ENCODE data around the gene PPP6R2. TPM values are rescaled to one million over a fixed set of nuclear protein-coding genes. Genes with fewer than 3 reads are reported as not detected.

Gene PPP6R2
- total and polyA plus RNA-seq, 2 of the 4 experiments (the other 2 are of a cell fraction), result 49.2 to 51.6 TPM

DNA sequence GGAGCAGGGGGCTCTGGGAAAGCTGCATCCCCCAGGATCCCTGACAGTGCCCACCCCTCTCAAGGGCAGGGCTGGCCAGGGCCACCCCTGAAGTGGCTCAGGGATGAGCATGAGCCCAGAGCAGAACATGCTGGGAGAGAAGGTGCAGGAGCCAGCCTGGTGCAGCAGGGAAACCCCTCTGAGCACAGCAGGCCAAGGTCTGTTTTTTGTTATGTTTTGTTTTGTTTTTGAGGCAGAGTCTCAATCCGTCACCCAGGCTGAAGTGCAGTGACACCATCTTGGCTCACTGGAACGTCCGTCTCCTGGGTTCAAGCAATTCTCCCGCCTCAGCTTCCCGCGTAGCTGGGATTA, 132.5 kb downstream of the PPP6R2 start:
- DNase-seq, result no peak
- BruUV-seq (replicated peaks), result no TSS peak
- Histone ChIP-seq H4K20me1 (ENCODE audit: insufficient read depth, low read length) (peaks cover 37% of the 10 kb centered on the region), H3K79me1 (ENCODE audit: low read depth in 1 of 2, low read length in 2 of 2) (peaks cover 13 to 35% of the 10 kb centered on the region in 2 experiments; a peak in 3 of 4 replicates), H2AK9ac (replicated peaks; ENCODE audit: low read depth, low read length, poor library complexity) (peak overlapping the region; percentile 38), H3K56ac (ENCODE audit: extremely low read depth, insufficient read depth, low read length) (no peak overlapping the region), H2AK5ac (ENCODE audit: low read depth, low read length) (no peak overlapping the region; the same call in 1 of the 2 replicates), H3K23ac (ENCODE audit: low read depth, low read length) (no peak overlapping the region), H2BK120ac (ENCODE audit: low read depth, low read length) (no peak overlapping the region; the same call in 1 of the 2 replicates), H4K5ac (ENCODE audit: low read depth, low read length) (no peak overlapping the region), H3K4me3 (ENCODE audit: insufficient read depth, low read depth, low read length) (no peak overlapping the region), H3K18ac (ENCODE audit: low read depth, low read length) (no peak overlapping the region), H3K4ac (ENCODE audit: low read depth, low read length) (peak overlapping the region; percentile 2), H2BK15ac (ENCODE audit: low read depth, low read length) (no peak overlapping the region), H3K27ac (ENCODE audit: insufficient read depth, low read length) (no peak overlapping the region), H3K36me3 (ENCODE audit: control insufficient read depth, insufficient read depth, low read length) (peaks cover 2% of the 10 kb centered on the region; the same call in 1 of the 2 replicates), H3K9me1 (ENCODE audit: insufficient read depth, low read length) (peaks cover 14% of the 10 kb centered on the region), H3K27me3 (ENCODE audit: control insufficient read depth, insufficient read depth, low read length) (peaks cover 15% of the 10 kb centered on the region), H4K8ac (ENCODE audit: low read depth in 2 of 2, low read length in 2 of 2) (peak overlapping the region; percentile 59 to 72; a peak in 3 of 4 replicates), H3K9ac (ENCODE audit: low read depth, low read length) (peak overlapping the region; percentile 46), H3K14ac (replicated peaks; ENCODE audit: low read depth, low read length) (peak overlapping the region; percentile 17), H2AFZ (replicated peaks; ENCODE audit: low read length, poor library complexity) (peak overlapping the region; percentile 96), H4K91ac (ENCODE audit: insufficient read depth, low read depth, low read length) (peak overlapping the region; percentile 58; the same call in 1 of the 2 replicates), H3K4me1 (ENCODE audit: control insufficient read depth, insufficient read depth, low read length) (peaks cover 15% of the 10 kb centered on the region), H2BK20ac (ENCODE audit: low read depth, low read length) (no peak overlapping the region), H2BK5ac (ENCODE audit: low read depth, low read length, poor library complexity, severe bottlenecking) (no peak overlapping the region), H3K4me2 (ENCODE audit: low read depth, low read length) (peak overlapping the region; percentile 68; the same call in 1 of the 2 replicates), H3K9me3 (ENCODE audit: control insufficient read depth, insufficient read depth, low read length) (no peaks in the 10 kb centered on the region)
- CTCF ChIA-PET, result no interaction called here
- in situ Hi-C loops (cut with MboI; ENCODE audit: low sequenced_read_pairs) (no loop called here), dilution Hi-C loops (cut with HindIII; ENCODE audit: low sequenced_read_pairs, unreplicated experiment) (no loop called here), intact Hi-C loops (cut with micrococcal nuclease) (loop anchor here (1.0 kb wide), 1 partner anchor 23 kb away; no protein-coding TSS in a partner anchor)
- no CpG with 5 or more reads among the region's 6 CpGs for WGBS, 2 experiments (ENCODE audit: extremely low coverage in 2 of 2, insufficient read length in 1 of 2)
- ATAC-seq (ENCODE audit: low read depth), result no peak
- POLR2A ChIA-PET (ENCODE audit: unreplicated experiment), result no interaction called here
- TF ChIP-seq MXI1 (IDR thresholded peaks at IDR 0.05; ENCODE audit: borderline replicate concordance, low read depth, low read length), result no peak
- no peak for TF ChIP-seq NFE2L2 (IDR thresholded peaks at IDR 0.05; ENCODE audit: low read depth, low read length)
- TF ChIP-seq MAFK (IDR thresholded peaks at IDR 0.05; ENCODE audit: low read depth, low read length), result no peak
- TF ChIP-seq CHD1 (IDR thresholded peaks at IDR 0.05; ENCODE audit: low read depth, low read length), result no peak
- no peak for TF ChIP-seq RFX5 (IDR thresholded peaks at IDR 0.05; ENCODE audit: low read depth, low read length)
- TF ChIP-seq RCOR1 (IDR thresholded peaks at IDR 0.05; ENCODE audit: insufficient replicate concordance, low read length), result no peak
- TF ChIP-seq POLR2A (IDR thresholded peaks at IDR 0.05; ENCODE audit: low read depth, low read length), result no peak
- TF ChIP-seq, protein P1, sequence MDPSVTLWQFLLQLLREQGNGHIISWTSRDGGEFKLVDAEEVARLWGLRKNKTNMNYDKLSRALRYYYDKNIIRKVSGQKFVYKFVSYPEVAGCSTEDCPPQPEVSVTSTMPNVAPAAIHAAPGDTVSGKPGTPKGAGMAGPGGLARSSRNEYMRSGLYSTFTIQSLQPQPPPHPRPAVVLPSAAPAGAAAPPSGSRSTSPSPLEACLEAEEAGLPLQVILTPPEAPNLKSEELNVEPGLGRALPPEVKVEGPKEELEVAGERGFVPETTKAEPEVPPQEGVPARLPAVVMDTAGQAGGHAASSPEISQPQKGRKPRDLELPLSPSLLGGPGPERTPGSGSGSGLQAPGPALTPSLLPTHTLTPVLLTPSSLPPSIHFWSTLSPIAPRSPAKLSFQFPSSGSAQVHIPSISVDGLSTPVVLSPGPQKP (IDR thresholded peaks at IDR 0.05; ENCODE audit: borderline replicate concordance, low read depth, low read length), result no peak
- TF ChIP-seq CEBPB (IDR thresholded peaks at IDR 0.05; ENCODE audit: low read depth, low read length), result no peak
- TF ChIP-seq, protein P2, sequence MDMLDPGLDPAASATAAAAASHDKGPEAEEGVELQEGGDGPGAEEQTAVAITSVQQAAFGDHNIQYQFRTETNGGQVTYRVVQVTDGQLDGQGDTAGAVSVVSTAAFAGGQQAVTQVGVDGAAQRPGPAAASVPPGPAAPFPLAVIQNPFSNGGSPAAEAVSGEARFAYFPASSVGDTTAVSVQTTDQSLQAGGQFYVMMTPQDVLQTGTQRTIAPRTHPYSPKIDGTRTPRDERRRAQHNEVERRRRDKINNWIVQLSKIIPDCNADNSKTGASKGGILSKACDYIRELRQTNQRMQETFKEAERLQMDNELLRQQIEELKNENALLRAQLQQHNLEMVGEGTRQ (IDR thresholded peaks at IDR 0.05; ENCODE audit: low read depth, low read length), result no peak
